Measurements from ENCODE around the gene CCNL2.
"Not testable (repeated sequence)": the region's sequence is repeated elsewhere in the genome, so short reads cannot be mapped to it uniquely, and the experiment has no call there.

CCNL2 gene

DNA sequence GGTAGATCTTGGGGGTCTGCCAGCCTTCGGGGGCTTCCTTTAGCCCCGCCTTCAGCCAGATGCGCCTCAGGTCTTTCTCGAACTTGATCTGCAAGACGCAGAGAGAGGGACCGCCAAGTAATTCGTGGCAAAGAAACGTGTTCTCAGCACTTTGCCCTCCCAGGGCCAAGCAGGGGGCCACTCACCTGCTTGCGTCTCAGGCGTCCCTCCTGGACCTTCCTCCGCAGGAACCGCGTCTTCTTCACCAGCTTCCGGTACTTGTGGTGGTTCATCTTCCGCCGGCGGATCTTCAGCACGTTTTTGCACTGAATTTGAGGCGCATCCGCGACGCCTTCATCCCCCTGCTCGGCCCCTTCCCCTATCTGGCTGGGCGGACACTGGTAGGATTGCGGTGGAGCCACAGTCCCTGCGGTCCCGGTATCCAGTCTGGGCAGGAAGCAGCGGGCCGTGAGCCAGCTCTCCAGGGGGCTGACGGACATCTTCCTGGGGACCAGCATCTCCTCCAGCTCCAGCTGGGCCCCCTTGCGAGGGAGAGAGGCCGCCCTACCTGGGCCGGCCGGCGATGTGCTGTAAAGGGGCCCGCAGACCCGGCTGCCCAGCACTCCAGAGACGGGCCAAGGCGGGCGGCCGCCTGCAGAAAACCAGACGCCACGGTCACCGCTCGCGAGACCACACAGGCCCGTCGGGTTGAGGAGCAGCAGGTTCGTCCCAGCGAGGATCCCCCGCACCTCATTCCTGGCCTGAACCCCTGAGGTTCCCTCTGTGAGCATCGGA, 25.1 kb downstream of the CCNL2 start:
- DNase-seq (ENCODE audit: low read depth in 2 of 2) = no peak

DNA sequence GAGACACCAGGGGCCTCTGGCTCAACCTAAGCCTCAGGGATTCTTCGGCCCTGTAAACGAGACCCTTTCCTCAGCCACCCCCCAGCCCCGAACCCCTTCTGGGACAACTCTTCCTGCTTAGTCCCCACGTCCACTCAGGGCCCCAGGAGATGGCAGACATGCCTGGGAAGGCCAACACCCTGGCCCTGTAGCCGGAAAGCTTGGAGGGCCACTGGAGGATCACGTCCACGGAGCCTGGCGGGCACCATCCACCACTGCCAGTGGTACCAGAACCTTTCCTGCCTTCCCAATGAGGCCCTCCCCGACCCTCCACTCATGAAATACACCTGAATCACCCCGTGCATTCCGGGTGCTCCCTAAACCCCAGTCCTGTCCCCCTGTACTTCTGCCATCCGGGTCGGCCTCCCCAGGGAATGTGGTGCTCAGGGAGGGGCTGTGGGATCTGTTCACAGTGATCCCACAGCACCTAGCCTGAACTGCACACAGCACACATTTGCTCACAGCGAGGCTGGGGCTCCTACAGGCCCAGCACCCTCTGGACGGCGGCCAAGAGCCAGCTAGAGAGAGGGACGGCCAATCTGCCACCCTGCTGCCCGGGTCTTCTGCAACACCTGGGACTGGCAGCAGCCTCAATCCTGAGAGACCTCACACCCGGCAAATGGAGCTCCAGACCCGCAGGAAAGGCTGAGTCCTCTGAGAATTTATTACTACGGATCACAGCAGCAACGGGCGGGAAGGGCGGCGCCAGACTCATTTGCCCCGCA, 25.9 kb downstream of the CCNL2 start:
- DNase-seq (ENCODE audit: low read depth in 2 of 2) = no peak

DNA sequence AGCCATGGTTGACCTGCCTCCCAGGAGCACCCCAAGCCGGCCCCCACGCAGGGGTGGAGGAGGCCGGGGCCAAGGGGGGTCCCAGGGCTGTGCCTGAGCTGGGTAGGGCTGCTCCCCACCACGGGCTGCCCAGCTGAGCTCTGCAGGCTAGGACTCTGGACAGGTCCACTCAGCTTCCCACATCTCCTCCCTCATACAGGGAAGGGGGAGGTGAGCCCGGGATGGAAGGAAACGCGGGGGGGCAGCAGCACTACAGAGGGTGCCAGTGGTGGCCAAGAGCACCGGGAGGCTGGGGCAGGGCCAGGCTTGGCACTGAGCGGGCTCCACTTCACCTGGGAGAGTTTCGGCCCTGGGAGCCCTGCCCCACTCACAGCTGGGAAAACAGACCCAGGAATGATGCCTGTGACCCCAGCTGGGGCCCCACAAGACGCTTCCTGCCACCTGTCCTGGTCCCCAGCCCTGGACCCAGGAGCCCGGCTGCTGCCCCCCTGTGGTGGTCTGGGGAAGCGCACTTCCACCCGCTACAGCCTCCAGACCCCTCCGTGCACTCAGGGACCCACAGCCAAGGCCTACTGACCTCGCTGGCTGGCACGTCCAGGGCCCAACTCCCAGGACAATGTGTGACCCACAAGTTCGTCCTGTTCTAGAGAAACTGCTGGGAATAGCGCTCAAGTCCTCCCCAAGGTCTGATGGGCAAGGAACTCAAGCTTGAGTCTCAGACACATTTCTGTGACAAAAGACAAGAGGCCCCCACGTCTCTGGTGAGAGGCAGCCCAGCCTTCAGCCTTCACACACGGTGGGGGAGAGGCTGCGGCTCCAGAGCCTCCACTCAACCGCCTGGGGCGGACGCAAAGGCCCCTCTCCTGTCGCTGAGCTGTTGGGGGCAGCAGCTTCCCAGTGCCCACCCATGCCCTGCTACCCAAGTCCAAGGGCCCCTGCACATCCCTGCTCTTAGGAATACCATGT, 27.1 kb downstream of the CCNL2 start:
- peak; percentile 71 to 85 for DNase-seq (ENCODE audit: low read depth in 2 of 2)

DNA sequence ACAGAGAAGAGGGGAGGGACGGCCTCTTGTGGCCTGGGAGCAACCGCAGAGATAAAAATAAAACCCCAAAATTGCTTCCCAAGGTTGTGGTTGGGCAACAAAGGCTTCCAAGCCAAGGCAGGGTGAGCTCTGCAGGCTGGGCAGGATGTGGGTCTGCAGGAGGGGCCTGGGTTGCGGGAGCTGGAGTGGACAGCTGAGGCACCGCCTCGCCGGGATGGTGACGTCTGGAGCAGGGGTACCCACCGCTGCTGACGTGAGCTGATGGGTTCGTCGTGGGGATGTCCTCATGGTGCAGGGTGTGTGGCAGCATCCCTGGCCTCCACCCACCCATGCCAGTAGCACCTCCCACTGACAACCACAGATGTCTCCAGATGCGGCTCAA, 27.8 kb downstream of the CCNL2 start:
- DNase-seq (ENCODE audit: low read depth in 2 of 2) = no peak

DNA sequence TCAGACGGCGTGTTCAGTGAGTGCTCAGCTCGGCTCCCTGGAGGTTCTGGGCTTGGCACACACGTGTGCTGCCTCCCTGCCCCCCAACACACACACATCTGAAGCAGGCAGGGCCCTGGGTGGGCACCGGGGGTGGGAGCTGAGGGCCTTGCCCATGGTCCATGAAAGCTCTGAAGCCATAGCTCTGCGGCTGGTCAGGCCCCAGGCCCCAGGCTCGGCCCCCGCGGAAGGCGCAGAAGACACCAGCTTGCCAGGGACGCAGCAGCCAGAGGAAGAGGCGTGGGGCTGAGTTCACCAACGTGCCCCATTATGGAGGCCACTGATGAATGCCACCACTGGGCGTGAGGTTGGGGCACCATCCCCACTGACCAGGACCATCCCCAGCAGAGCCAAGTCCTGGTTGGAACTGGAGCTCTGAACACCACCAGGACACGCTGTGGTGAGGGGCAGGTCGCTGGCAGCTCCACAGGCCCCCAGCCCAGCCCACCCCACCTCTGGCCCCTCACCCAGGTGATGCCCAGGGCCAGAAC, 28.3 kb downstream of the CCNL2 start:
- DNase-seq (ENCODE audit: low read depth in 2 of 2) = no peak

DNA sequence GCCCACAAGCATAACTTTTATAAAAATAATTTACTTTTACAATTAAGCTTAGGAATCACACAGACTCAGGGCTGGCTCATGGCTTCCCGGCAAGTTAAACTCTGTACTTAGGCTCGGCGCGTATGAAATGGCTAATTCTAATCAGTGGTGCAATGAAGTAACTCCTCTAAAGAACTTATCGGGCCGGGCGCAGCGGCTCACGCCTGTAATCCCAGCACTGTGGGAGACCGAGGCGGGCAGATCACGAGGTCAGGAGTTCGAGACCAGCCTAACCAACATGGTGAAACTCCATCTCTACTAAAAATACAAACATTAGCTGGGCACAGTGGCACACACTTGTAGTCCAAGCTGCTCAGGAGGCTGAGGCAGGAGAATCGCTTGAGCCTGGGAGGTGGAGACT, 29.0 kb downstream of the CCNL2 start:
- DNase-seq (ENCODE audit: low read depth in 2 of 2) = not testable (repeated sequence)

DNA sequence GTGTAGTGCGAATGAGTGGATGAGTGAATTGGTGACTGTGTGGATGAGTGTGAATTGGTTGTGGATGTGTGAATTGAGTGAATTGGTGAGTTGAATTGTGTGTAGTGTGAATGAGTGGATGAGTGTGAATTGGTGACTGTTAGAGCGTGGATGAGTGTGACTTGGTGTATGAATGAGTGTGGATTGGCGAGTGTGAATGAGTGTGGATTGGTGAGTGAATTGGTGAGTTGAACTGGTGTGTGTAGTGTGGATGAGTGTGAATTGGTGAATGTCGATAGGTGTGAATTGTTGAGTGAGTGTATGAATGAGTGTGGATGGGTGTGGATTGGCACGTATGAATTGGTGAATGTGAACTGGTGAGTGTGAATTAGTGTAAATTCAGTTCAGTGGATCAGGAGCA, 31.8 kb downstream of the CCNL2 start:
- DNase-seq (ENCODE audit: low read depth in 2 of 2) = no peak

DNA sequence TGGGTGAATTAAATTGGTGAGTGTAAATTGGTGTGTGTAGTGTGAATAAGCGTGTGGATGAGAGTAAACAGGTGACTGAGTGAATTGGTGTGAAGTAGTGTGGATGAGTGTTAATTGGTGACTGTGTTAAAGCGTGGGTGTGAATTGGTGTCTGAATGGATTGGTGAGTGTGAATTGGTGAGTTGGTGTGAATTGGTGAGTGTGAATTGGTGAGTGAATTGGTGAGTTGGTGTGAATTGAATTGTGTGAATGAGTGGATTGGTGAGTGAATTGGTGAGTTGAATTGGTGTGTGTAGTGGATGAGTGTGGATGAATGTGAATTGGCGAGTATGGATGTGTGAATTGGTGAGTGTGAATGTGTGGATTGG, 32.5 kb downstream of the CCNL2 start:
- no peak for DNase-seq (ENCODE audit: low read depth in 2 of 2)

DNA sequence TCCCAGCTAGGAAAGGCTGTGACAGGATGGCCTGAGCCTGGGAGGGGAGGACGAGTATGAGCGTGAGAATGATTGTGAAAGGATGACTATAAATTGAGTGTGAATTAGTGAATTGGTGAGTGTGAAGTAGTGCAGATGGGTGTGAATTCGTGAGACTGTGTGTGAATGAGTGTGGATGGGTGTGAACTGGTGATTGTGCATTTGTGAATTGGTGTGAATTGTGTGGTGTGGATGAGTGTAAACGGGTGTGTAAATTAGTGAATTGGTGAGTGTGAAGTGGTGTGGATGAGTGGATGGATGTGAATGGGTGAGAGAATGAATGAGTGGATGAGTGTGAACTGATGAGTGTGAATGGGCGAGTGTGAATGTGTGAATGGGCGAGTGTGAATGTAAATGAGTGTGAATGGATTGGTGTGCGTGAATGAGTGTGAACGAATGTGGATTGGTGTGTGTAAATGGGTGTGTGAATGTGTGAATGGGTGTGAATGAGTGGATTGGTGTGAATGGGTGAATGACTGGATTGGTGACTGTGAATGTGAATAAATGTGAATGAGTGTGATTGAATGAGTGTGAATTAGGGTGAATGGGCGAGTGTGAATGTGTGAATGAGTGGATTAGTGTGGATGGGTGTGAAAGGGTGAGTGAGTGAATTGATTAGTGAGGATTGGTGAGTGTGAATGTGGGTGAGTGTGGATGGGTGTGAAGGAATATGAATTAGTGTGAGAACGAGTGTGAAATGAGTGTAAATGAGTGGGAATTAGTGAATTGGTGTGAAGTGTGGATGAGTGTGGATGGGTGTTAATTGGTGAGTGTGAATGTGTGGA, 33.0 kb downstream of the CCNL2 start:
- no peak for DNase-seq (ENCODE audit: low read depth in 2 of 2)

DNA sequence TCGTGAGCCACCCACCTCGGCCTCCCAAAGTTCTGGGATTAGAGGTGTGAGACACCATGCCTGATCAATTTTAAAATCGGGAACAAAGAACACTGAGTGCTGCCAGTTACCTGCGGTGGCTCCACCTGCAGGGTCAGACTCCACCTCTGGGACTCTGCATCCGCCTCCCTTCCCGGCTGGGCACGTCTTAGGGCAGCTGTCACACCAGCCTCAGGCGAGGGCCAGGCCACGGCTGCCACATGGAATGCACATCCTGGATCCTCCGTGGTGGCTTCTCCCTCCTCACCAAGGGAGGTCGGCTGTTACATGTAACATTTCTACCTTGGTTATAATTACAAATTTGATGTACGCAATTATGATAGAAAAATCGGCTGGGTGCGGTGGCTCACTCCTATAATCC, 34.9 kb downstream of the CCNL2 start:
- DNase-seq (ENCODE audit: low read depth in 2 of 2) = no peak

DNA sequence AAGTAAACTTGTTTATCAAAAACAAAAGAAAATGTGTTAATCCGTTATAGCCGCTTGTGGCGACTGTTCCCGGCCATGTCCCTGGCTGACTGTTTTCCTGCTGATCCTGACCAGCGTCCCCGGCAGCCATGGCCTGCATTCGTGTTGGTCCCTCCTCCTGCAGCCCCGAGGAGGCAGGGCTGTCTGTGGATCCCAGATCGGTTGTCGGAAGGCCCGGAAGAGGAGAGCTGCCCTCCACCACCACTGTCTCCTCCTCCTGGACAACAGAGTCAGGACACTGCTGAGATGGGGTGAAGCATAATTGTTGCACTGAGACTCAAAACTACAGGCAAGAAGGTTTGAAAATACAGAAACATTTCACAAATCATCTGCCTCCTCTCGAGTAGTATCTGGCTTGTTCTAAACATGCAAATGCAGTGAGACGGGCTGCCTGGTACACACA, 37.1 kb downstream of the CCNL2 start:
- no peak for DNase-seq (ENCODE audit: low read depth in 2 of 2)

DNA sequence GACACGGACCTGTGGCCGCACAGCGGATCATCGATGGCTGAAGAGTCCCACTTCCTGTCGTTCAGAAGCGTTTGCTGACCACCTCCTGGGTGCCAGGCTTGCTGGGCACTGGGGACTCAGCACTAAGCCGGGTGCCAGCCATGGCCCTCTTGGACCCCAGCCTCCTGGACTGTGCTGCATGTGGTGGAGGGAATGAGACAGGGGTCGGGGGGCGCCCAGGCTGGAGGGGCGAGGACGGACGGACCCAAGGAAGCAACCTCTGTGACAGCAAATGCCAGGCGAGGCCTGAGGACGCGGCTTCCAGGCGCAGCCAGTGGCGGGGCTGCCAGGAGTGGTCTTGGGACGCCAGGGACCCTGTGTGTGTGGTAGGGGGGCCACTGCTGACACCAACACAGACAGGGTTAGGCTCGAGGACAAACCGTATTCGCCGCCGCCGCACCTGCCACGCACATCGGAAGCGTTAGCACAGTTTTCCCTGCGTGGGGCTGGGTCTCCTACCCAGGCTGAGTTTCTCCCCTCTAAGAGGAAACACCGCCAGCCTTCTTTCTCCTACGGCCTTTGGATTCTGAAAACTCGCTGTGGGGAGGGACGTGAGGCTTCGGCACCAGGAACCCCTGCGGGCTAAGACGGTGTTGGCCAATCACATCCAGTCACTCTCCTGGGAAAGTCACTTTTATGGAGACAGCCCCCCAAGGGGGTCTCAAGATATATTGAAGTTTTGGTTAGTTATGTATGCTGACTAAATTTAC, 37.7 kb downstream of the CCNL2 start:
- DNase-seq (ENCODE audit: low read depth in 2 of 2) = no peak

DNA sequence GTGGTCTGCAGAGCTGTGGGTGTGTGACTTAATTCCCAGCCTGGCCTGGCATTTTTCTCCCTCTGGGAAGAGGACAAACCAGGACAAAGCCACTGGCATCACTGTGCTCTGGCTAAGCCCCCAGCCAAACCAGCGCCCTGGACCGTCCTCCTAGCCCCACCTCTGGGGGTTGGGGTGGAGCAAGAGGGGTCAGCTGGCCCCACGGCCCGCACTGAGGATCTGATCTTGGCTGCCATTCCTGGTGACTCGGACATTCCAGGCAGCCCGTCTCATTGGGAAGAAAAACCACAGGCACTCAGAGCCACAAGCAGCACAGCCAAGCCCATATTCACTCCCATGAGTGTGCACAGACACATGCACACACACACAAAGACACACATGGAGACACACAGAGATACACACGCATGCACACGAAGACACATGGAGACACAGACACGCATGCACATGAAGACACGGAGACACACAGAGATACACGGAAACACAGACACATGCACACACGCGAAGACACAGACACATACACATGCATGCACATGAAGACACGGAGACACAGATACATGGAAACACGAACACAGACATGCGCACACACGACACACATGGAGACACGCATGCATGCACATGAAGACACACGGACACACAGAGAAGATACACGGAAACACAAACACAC, 38.5 kb downstream of the CCNL2 start:
- no peak for DNase-seq (ENCODE audit: low read depth in 2 of 2)

DNA sequence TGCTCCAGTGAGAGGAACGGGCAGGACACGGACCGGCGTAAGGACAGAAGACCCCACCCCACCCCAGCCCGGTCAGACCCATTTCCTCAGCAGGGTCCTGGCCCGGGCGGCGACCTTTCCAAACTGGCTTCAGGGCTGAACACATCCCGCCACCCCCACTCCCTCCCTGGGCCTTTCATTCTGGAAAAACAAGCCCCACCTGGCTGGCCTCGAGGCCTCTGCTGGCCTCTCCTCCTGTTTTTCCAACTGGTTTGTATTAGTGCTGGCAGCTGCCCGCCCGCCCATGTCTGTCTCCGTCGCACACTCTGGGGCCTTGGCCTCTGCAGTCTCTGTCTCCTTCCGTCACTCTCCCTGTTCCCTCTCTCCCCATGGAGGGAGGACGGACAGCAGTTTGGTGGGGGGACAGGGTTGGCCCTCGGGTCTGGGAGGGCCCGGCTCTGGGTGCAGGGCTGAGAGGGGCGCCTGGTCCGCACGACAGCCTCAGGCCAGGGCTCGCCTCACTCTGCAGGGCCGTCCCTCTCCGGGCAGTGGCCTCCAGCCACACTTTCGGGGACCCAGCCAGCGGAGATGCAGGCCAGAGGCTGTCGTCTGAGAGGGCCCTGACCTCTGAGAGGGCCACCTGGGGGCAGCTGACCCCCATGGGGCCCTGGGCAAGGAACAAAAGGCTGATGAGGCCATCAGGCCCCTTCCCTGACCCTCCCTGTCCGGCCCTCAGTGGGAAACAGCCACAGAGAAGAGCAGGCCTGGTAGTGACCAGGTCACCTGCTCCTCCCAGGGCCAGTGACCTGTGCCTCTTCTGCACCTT, 39.3 kb downstream of the CCNL2 start:
- DNase-seq (ENCODE audit: low read depth in 2 of 2) = no peak

DNA sequence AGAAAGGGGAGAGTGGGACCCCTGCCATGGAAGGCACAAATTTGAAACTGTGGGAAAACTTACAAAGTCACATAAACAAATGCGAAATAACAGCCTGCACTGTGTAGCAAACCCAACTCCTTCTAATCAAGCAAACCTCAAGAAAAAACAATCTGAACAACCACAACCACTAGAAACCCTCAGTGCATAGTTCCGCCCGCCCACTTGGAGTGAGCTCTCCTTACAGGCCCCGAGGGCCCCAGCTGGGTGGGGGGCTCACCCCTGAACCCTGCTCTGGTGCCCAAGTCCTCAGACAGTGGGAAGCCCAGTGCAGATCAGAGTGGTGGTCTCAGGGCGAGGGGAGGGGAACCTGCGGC, 39.8 kb downstream of the CCNL2 start:
- no peak for DNase-seq (ENCODE audit: low read depth in 2 of 2)

DNA sequence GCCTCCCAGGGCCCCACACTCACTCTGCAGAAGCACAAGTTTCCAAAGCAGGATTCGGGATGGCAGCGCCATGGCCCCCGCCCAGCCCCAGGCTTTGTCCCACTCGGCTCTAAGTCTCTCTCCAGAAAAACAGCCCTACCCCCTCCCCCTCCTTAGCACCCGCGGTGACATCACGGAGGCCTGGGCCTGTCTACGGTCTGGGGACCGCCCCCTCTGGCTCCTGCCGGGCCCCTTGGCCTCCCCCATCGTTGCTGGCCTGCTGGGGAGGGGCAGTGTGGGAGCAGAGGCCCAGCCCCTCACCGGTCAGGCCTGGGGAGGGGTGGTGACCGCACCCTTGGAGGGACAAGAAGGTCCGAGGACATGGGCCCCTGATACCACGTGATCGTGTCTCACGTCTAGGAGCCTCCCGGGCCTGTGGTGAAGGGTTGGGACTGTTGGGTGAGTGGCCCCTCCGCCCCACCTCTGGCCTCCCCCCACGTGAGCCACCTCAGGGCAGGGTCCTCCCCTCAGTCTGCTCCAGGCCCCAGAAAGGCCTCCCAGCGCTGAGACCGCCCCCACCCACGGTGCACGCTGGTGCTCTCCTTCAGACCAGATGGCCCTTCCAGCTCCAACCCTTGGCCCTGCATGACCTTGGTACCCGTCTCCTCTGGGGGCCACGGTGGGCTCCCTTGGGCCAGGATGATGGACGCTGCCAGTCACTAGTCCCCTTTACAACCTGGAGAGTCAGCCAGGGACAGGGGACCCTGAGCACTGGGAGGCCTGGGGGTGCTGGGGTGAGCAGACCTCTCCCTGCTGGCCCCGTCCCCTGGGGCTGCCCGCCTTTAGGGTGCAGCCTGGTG, 40.5 kb downstream of the CCNL2 start, which contains the start of gene MXRA8:
MXRA8 (minus strand) TSS at position 123 of the 839 bp plus-strand sequence; CDS start at position 72, 51 bp downstream.
- DNase-seq (ENCODE audit: low read depth in 2 of 2) = no peak

DNA sequence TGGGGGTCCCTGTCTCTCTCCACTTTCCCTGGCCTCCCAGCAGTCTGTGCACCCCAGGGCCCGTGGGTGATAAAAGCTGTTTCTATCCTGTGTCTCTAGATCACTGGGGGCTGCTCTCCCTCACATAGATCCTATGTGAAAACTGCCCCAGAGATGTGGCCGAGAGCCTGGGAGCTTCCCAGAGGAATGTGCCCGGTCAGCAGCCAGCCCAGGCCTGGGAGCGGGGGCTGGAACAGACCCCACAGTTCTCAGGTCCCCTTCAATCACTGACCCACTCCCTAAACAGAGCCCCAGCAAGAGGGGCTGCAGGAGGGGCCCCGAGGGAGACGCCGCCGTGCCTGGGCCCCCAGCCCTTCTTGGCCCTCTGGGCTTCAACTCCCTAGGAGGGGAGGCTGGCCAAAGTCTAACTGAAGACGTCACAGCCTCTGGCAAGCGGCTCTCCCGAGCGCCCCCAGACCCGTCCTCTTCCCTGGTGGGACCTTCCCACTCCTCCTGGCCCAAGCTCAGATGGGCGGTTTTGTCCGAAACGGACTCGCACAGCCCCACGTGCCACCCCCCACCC, 41.2 kb downstream of the CCNL2 start:
- no peak for DNase-seq (ENCODE audit: low read depth in 2 of 2)

All from stimulated activated CD4-positive, alpha-beta T cell treated with anti-CD3 and anti-CD28 coated beads, Interleukin-4, amount 100 ng/mL, for 48 hours (primary cell).